SU-DHL-6 (cell line): ENCODE data around the gene RAMACL.

Experiments
- CTCF ChIP-seq: fragments of 200-600 bp; sonication (generic); IDR thresholded peaks from one replicate; pipeline ENCODE4 v1.5.1; 2017; ENCODE audit warnings: antibody characterized with exemption, mild to moderate bottlenecking, low read length, moderate library complexity; ENCODE audit not compliant: insufficient read depth, poor library complexity, severe bottlenecking
- EZH2phosphoT487 ChIP-seq: fragments of 200-600 bp; sonication (generic), shearing (Covaris generic); conservative IDR thresholded peaks from 2 replicates; pipeline ENCODE4 v1.6.1; 2018; ENCODE audit warnings: mild to moderate bottlenecking, antibody characterized with exemption, low read length, moderate library complexity, mixed read lengths

GRCh38 chr6:166582258-166582657 is 4.2 kb downstream of the RAMACL start:
- TF ChIP-seq CTCF = no peak
- TF ChIP-seq EZH2phosphoT487 = no peak
